Spleen (tissue), 7 donors: ENCODE data around the gene FAF1.

Experiments
- POLR2A ChIP-seq, 3 donors: fragments of 450-650 bp; IDR thresholded peaks; one replicate each; pipeline ENCODE4 v1.5.1; 2017; ENCODE audit warnings: antibody characterized with exemption in 3 of 3, mild to moderate bottlenecking in 1 of 3
- POLR2AphosphoS5 ChIP-seq, 3 donors: sonication (generic); formaldehyde crosslinking; IDR thresholded peaks; one replicate each; pipeline ENCODE4 v1.5.1; 2017; ENCODE audit warnings: antibody characterized with exemption in 3 of 3
- TF ChIP-seq, protein P1 (sequence below), 11 experiments: fragments of 200-600 bp in 7 of 11; fragments of 450-650 bp in 4 of 11; sonication (generic) in 4 of 11; IDR thresholded peaks in 8 of 11; conservative IDR thresholded peaks in 3 of 11; 1 replicate in 7 of 11; 2 replicates in 4 of 11; pipeline versions ENCODE4 v1.4.0 to v1.8.0; 2016 to 2021; ENCODE audit warnings: antibody characterized with exemption in 11 of 11, inconsistent platforms in 4 of 11, mild to moderate bottlenecking in 1 of 11
- donor health status: DM: no; HTN: no; CAD: no; lungs with moderate emphysema.
- donor health status: DM: no; HTN: no; CAD: no.
- donor health status: DM: no; HTN: no; CAD: no.

DNA sequence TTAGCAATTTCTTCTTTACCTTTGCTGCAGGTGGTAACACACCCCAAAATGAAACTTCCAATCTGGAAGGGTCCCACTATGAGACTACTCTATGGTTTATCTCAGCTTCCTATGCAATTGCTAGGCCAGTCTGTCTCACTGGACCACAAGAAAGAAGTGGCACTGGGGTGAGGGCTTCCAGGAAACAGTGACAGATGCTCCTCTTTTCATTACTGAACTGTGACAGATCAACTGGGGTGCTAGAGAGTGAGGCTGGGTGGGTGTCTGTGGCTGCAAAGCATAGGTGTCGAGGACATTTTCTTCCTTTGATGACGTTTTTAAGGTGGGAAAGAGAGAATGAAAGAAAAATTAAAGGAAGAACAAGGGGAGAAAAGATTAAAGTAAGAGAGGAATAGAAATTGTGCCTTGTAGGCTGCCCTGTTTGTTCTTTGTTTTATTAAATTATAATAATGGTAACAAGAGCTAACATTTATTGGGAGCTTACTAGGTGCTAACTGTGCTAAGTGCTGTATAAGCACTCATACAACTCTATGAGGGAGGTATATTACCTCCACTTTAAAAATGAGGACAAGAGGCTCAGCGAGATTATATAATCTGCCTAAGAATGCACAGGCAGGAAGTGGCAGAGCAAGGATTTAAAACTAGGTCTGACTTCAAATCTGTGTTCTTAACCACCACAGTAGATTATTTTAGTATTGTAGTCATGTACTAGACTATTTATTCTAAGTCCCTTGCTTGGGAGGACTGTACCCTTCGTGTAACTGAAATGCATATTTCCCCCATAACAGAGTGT, 509.0 kb downstream of the FAF1 start:
- TF ChIP-seq, protein P1, sequence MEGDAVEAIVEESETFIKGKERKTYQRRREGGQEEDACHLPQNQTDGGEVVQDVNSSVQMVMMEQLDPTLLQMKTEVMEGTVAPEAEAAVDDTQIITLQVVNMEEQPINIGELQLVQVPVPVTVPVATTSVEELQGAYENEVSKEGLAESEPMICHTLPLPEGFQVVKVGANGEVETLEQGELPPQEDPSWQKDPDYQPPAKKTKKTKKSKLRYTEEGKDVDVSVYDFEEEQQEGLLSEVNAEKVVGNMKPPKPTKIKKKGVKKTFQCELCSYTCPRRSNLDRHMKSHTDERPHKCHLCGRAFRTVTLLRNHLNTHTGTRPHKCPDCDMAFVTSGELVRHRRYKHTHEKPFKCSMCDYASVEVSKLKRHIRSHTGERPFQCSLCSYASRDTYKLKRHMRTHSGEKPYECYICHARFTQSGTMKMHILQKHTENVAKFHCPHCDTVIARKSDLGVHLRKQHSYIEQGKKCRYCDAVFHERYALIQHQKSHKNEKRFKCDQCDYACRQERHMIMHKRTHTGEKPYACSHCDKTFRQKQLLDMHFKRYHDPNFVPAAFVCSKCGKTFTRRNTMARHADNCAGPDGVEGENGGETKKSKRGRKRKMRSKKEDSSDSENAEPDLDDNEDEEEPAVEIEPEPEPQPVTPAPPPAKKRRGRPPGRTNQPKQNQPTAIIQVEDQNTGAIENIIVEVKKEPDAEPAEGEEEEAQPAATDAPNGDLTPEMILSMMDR (IDR thresholded peaks at IDR 0.05 in 8 of 11, conservative IDR thresholded peaks at IDR 0.05 in 3 of 11), result no peak
- no peak for TF ChIP-seq POLR2AphosphoS5 (IDR thresholded peaks at IDR 0.05)
- TF ChIP-seq POLR2A (IDR thresholded peaks at IDR 0.05), result no peak
